Peyer's patch (tissue), 4 donors: ENCODE measurements around the gene SPOCK2.

Source experiments
- POLR2A ChIP-seq, 2 donors: fragments of 450-650 bp; IDR thresholded peaks; one replicate each; pipeline ENCODE4 v1.5.1; 2017; ENCODE audit warnings: antibody characterized with exemption in 2 of 2, mild to moderate bottlenecking in 2 of 2, moderate library complexity in 2 of 2
- TF ChIP-seq, protein P1 (sequence below), 6 experiments: fragments of 450-650 bp in 4 of 6; fragments of 200-600 bp in 2 of 6; sonication (generic) in 1 of 6; IDR thresholded peaks; one replicate each; pipeline ENCODE4 v1.5.1; 2017 to 2019; ENCODE audit warnings: antibody characterized with exemption in 6 of 6, mild to moderate bottlenecking in 3 of 6, moderate library complexity in 1 of 6

DNA sequence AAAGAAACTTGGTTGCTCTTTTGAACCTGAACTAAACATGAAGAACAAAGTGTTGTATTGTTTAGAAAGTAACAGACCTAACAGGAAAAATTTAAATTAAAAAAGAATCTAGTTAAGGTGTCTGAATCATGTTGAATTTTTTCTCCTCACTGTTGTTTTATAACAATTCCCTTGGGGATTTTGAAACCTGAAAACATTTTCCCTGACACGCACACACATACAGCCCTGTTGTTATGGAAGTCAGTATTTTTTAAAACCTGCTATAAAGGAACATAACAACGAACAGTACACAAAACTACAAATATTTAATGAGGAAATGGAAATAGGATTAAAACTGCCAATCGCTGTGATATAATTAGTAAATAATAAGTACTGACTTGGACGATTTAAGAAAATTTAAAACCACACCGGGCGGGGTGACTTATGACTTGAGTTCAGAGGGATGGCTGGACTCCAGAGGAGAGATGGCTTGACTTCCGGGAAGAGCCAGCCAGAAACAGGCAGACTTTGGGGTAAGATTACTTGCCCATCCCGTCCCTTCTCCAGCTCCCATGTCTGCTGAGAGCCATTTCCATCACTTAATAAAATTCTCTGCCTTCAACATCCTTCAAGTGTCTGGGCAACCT is 16.2 kb upstream of the SPOCK2 start:
- TF ChIP-seq, protein P1, sequence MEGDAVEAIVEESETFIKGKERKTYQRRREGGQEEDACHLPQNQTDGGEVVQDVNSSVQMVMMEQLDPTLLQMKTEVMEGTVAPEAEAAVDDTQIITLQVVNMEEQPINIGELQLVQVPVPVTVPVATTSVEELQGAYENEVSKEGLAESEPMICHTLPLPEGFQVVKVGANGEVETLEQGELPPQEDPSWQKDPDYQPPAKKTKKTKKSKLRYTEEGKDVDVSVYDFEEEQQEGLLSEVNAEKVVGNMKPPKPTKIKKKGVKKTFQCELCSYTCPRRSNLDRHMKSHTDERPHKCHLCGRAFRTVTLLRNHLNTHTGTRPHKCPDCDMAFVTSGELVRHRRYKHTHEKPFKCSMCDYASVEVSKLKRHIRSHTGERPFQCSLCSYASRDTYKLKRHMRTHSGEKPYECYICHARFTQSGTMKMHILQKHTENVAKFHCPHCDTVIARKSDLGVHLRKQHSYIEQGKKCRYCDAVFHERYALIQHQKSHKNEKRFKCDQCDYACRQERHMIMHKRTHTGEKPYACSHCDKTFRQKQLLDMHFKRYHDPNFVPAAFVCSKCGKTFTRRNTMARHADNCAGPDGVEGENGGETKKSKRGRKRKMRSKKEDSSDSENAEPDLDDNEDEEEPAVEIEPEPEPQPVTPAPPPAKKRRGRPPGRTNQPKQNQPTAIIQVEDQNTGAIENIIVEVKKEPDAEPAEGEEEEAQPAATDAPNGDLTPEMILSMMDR (IDR thresholded peaks at IDR 0.05): no peak
- TF ChIP-seq POLR2A (IDR thresholded peaks at IDR 0.05): no peak
